ENCODE data around the gene TMEM232. TPM values are rescaled to one million over a fixed set of nuclear protein-coding genes. Genes with fewer than 3 reads are reported as not detected.

Gene TMEM232
- total RNA-seq, 2 donors from 2014 or later = 3.9 to 4.2 TPM

- H3K9me3 Mint-ChIP-seq = no peaks in the 10 kb centered on the region
- Histone ChIP-seq H3K9ac (ENCODE audit: extremely low read depth, low read length, poor library complexity, severe bottlenecking) (no peak overlapping the region), H3K4me3 (ENCODE audit: low read length) (no peak overlapping the region), H3K9me3 (ENCODE audit: control insufficient read depth, low read length) (peaks cover 3% of the 10 kb centered on the region), H3K27ac (ENCODE audit: low read depth, low read length) (no peak overlapping the region), H3K27me3 (ENCODE audit: control insufficient read depth, insufficient read depth, low read length, poor library complexity, severe bottlenecking) (no peaks in the 10 kb centered on the region), H3K36me3 (ENCODE audit: control insufficient read depth, insufficient read depth, low read length) (no peaks in the 10 kb centered on the region), H3K4me1 (ENCODE audit: control insufficient read depth, insufficient read depth, low read length) (no peaks in the 10 kb centered on the region)
- DNase-seq = no peak
- H3K36me3 Mint-ChIP-seq (ENCODE audit: low read depth) = no peaks in the 10 kb centered on the region
- H3K4me3 Mint-ChIP-seq = no peak overlapping the region
- H3K27me3 Mint-ChIP-seq (ENCODE audit: insufficient read depth) = peaks cover 4% of the 10 kb centered on the region
- 80 to 88% methylated on average over 1 to 2 of the region's 2 CpGs for WGBS, 2 experiments (ENCODE audit: insufficient coverage in 1 of 2, insufficient read length in 1 of 2)
- no peak overlapping the region for H3K27ac Mint-ChIP-seq
- TF ChIP-seq, protein P1, sequence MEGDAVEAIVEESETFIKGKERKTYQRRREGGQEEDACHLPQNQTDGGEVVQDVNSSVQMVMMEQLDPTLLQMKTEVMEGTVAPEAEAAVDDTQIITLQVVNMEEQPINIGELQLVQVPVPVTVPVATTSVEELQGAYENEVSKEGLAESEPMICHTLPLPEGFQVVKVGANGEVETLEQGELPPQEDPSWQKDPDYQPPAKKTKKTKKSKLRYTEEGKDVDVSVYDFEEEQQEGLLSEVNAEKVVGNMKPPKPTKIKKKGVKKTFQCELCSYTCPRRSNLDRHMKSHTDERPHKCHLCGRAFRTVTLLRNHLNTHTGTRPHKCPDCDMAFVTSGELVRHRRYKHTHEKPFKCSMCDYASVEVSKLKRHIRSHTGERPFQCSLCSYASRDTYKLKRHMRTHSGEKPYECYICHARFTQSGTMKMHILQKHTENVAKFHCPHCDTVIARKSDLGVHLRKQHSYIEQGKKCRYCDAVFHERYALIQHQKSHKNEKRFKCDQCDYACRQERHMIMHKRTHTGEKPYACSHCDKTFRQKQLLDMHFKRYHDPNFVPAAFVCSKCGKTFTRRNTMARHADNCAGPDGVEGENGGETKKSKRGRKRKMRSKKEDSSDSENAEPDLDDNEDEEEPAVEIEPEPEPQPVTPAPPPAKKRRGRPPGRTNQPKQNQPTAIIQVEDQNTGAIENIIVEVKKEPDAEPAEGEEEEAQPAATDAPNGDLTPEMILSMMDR (conservative IDR thresholded peaks at IDR 0.05) = no peak
- peaks cover 9% of the 10 kb centered on the region for H3K4me1 Mint-ChIP-seq
These were observed 286.4 kb downstream of the TMEM232 start for GRCh38 chr5:110440058-110440457.

DNA sequence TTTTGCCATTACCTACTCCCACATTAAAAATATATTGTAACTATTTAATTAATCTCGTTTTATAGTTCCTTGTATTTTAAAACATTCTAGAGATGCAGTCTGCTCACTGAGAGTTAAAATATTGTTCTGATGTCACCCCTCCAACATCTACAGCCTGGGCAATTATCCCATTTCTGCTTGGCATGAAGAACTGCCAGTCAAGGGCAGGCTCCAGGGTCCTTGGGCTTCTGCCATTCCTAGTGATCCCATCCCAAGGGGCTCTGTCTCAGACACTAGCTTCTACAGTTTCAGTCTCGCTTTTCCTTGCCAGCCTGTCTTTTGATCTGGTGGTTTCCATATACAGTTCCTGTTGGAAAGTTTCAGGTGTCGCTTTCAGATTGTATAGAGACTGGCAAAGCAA, 287.2 kb downstream of the TMEM232 start:
- 95 to 96% methylated on average over 2 to 3 of the region's 3 CpGs for WGBS, 2 experiments (ENCODE audit: insufficient coverage in 1 of 2, insufficient read length in 1 of 2)
- DNase-seq = no peak
- no peak overlapping the region for H3K4me3 Mint-ChIP-seq
- Histone ChIP-seq H3K4me1 (ENCODE audit: control insufficient read depth, insufficient read depth, low read length) (no peaks in the 10 kb centered on the region), H3K9ac (ENCODE audit: extremely low read depth, low read length, poor library complexity, severe bottlenecking) (no peak overlapping the region), H3K27ac (ENCODE audit: low read depth, low read length) (no peak overlapping the region), H3K4me3 (ENCODE audit: low read length) (no peak overlapping the region), H3K9me3 (ENCODE audit: control insufficient read depth, low read length) (peaks cover 3% of the 10 kb centered on the region), H3K36me3 (ENCODE audit: control insufficient read depth, insufficient read depth, low read length) (no peaks in the 10 kb centered on the region), H3K27me3 (ENCODE audit: control insufficient read depth, insufficient read depth, low read length, poor library complexity, severe bottlenecking) (no peaks in the 10 kb centered on the region)
- peaks cover 2% of the 10 kb centered on the region for H3K27me3 Mint-ChIP-seq (ENCODE audit: insufficient read depth)
- no peaks in the 10 kb centered on the region for H3K36me3 Mint-ChIP-seq (ENCODE audit: low read depth)
- no peak overlapping the region for H3K27ac Mint-ChIP-seq
- no peaks in the 10 kb centered on the region for H3K9me3 Mint-ChIP-seq
- H3K4me1 Mint-ChIP-seq = peaks cover 9% of the 10 kb centered on the region
- TF ChIP-seq, protein P1 (conservative IDR thresholded peaks at IDR 0.05) = no peak

- no peak for DNase-seq
- peaks cover 9% of the 10 kb centered on the region for H3K9me3 Mint-ChIP-seq
- H3K36me3 ChIP-seq (ENCODE audit: control insufficient read depth, insufficient read depth, low read length) = no peaks in the 10 kb centered on the region
- H3K27me3 ChIP-seq (ENCODE audit: control insufficient read depth, insufficient read depth, low read length, poor library complexity, severe bottlenecking) = no peaks in the 10 kb centered on the region
- H3K4me1 Mint-ChIP-seq = no peaks in the 10 kb centered on the region
- H3K27me3 Mint-ChIP-seq (ENCODE audit: insufficient read depth) = peaks cover 2% of the 10 kb centered on the region
- H3K9ac ChIP-seq (ENCODE audit: extremely low read depth, low read length, poor library complexity, severe bottlenecking) = no peak overlapping the region
- H3K4me1 ChIP-seq (ENCODE audit: control insufficient read depth, insufficient read depth, low read length) = no peaks in the 10 kb centered on the region
- WGBS, 2 experiments (ENCODE audit: insufficient coverage in 1 of 2, insufficient read length in 1 of 2) = 82% methylated on average over 1 of the region's 2 CpGs; no CpG with 5 or more reads in 1 of the 2 experiments
- TF ChIP-seq, protein P1 (conservative IDR thresholded peaks at IDR 0.05) = no peak
- H3K4me3 Mint-ChIP-seq = no peak overlapping the region
- H3K27ac Mint-ChIP-seq = no peak overlapping the region
- H3K36me3 Mint-ChIP-seq (ENCODE audit: low read depth) = no peaks in the 10 kb centered on the region
- no peak overlapping the region for H3K4me3 ChIP-seq (ENCODE audit: low read length)
- H3K27ac ChIP-seq (ENCODE audit: low read depth, low read length) = no peak overlapping the region
- H3K9me3 ChIP-seq (ENCODE audit: control insufficient read depth, low read length) = peaks cover 18% of the 10 kb centered on the region
These were observed 291.3 kb downstream of the TMEM232 start for GRCh38 chr5:110435207-110435606.

Measured in endodermal cell (in vitro differentiated cells).